ENCODE results near the gene RSPH3.
"Not testable (repeated sequence)": the region's sequence is repeated elsewhere in the genome, so short reads cannot be mapped to it uniquely, and the experiment has no call there.

RSPH3 gene

DNA sequence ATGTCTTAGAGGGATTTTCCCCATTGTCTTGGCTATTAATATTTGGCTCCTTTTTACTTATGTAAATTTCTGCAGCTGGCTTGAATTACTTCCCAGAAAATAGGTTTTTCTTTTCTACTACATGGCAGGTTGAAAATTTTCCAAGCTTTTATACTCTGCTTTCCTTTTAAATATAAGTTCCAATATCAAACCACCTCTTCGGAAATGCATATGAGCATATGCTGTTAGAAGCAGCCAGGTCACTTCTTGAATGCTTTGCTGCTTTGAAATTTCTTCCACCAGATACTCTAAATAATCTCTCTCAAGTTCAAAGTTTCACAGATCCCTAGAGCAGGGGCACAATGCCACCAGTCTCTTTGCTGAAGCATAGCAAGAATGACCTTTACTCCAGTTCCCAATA is 25.2 kb upstream of the RSPH3 start:
- DNase-seq (ENCODE audit: low spot score): not testable (repeated sequence)

DNA sequence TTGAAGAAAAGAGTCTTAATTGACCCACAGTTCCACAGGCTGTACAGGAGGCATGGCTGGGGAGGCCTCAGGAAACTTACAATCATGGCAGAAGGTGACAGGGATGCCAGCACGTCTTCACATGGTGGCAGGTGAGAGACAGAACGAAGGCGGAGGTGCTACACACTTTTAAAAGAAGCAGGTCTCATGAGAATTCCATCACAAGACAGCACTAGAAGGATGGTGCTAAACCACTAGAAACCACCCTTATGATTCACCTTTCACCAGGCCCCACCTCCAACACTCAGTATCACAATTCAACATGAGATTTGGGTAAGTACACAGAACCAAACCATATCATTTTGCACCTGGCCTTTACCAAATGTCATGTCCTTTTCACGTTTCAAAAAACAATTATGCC is 23.9 kb upstream of the RSPH3 start:
- no peak for DNase-seq (ENCODE audit: low spot score)

DNA sequence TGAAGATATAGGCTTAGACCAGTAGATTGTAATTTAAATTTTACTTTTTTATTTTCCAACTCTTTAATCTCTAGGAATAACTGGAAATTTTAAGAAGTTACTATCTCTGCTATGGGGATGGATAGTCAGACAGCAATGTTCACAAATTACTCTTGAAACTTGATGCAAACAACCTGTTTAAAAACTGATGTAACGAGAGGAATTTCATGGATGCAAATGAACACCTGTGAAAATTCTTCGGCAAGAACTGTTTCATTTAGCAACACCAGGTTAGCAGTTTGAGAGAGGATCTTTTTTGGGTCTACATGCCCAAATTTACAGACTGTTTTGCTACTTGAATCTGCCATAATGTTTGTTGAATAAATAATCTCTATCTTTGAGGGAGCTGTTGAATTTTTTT is 20.0 kb upstream of the RSPH3 start:
- DNase-seq (ENCODE audit: low spot score): no peak

DNA sequence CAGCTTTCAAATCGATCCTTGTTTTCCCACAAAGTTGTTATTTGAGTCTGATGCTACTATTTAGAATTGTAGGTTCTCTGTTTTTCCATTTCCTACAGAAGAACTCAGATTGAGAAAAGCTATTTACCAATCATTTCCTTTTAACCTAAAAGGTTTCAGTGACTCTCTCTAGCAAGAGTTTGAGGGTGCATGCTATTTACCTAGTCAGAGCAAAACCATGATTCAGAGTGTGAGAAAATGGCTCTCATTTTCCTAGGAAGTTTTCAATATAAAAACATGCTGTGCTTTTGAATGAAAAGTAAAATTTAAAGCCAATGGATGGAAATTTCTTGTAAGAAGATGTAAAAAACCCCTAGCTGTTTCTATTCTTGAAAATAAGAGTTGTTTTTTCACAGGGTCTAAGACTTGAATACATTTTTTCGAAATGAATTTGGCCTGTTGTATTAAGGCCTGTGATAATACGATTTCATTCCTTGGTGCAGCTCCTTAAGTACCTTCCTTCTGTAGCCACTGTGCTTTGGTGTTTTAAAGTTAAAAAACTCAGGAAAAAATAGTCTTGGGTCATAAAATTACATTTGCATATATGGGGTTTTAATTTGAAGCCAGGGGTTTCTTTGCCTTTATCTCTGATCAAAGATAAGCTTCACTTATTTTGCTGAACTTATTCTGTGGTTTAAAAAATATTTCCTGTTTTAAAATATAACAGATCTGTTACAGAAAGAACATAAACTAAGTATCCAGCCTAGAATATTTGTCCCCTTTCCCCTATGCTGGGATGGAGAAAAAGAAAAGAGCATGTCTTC is 18.0 kb upstream of the RSPH3 start:
- no peak for DNase-seq (ENCODE audit: low spot score)

DNA sequence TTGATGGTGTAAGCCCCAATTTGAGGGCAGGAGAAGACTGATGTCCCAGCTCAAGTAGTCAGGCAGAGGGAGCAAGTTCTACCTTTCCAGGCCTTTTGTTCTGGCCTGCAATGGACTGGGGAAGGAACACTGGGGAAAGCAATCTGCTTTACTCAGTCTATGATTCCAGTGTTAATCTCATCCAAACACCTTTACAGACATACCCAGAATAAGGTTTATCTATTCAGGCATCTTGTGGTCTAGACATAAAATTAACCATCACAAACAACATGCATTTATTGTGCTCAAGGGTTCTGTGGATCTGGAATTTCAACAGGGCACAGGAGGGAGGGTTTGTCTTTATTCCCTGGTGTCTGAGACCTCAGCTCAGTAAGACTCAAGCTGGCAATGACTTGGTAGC is 14.4 kb upstream of the RSPH3 start:
- no peak for DNase-seq (ENCODE audit: low spot score)

DNA sequence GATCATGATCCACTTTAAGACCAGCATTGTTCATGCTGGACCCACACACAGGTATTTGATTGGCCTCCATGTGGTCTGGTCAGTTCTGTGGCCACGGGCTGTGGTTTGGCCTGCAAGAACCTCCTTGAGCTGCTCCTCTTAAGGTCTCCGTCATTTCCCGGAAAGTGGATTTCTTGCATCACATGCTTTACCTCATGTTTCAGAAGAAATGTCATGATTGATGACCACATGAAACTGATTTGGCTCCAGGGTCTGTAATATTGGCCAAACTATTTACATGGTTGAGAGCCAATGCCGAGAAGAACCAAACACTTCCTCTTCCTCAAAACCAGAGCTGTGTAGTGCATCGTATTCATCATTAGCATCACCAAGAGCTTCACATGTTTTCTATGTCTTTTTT is 13.2 kb upstream of the RSPH3 start:
- DNase-seq (ENCODE audit: low spot score): peak; percentile 23

DNA sequence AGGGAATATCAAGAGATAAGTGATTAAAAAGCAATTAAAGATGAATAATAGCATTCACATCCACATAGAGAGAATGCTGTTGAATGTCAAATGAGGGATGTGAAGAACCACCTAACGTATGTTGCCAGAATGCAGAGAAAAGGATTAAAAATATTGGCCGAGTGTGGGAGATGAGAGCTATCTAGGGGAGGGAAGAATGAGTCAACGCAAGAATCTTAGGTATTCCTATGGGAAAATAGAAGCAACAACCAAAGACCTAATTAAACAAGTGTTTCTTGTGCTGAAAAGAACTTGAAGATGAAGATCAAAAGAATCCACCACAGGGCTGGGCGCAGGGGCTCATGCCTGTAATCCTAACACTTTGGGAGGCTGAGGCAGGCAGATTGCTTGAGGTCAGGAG is 12.2 kb upstream of the RSPH3 start:
- no peak for DNase-seq (ENCODE audit: low spot score)

DNA sequence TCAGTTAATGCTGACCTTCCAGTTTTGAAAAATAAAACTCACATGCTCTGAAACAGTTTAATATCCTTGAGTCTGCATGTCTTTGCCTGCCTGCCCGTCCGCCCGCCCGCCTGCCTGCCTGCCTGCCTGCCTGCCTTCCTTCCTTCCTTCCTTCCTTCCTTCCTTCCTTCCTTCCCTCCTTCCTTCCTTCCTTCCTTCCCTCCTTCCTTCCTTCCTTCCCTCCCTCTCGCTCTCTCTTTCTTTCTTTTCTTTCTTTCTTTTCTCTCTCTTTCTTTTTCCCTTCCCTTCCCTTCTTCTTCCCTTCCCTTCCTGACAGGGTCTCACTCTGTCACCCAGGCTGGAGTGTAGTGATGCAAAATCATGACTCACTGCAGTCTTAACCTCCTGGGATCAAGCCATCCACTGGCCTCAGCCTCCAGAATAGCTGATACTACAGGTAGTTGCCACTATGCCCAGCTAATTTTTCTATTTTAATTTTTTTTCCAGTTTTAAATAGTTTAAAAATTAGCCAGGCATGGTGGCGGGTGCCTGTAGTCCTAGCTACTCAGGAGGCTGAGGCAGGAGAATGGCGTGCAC is 10.1 kb upstream of the RSPH3 start:
- DNase-seq (ENCODE audit: low spot score): not testable (repeated sequence)

DNA sequence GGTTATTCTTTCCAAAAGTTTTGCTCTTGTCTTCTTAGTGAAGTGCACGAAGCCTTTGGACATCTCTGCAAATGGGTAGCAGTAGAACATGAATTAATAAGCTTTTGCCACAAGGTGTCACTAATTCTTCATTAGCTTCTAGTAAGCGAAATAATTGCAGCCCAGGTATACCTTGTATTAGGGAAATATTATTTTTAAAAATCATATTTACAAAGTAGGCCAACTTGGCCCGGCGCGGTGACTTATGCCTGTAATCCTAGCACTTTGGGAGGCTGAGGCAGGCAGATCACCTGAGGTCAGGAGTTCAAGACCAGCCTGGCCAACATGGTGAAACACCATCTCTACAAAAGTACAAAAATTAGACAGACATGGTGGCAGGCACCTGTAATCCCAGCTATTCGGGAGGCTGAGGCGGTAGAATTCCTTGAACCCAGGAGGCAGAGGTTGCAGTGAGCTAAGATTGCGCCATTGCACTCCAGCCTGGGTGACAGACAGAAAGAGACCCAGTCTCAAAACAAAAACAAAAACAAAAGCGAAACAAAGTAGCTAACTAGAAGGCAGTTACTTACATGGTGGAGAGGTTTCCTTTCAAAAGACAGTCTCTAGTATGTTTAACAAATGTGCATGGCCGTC is 8.8 kb upstream of the RSPH3 start:
- DNase-seq (ENCODE audit: low spot score): peak; percentile 78

DNA sequence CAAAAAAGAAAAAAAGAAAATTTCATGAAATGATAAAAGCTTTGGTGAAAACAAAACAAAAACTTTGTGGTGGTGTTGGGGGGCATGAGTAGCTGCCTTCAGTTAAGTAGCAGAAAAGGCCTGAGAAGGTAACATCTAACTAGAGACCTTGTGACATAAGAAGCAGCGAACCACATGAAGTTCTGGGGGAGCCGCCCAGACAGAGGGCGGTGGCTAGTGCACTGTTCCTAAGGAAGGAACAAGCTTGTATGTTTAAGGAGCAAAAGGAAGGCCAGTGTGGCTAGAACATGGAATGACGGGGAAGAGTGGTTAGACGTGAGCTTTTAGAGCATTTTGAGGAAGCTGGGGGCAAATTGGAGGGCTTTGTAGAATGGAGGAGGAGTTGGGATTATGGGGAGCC is 7.5 kb upstream of the RSPH3 start:
- no peak for DNase-seq (ENCODE audit: low spot score)

DNA sequence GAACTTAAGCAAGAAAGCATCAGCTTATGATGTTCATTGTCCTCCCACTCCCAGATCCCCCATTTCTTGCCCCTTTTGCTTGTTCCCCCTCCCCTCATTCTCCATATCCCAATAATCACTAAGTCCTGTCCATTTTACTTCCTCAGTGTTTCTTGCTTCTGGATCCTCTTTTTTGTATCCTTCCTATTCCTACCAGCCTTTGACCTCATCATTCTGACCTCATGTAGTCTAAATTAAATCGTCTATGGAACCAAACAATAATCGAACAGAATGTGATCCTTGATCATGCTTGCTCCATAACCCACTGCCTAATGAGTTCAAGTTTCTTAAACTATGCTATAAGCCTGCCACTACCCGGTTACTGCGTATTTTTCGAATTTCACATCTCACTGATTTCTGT is 5.4 kb upstream of the RSPH3 start:
- no peak for DNase-seq (ENCODE audit: low spot score)

DNA sequence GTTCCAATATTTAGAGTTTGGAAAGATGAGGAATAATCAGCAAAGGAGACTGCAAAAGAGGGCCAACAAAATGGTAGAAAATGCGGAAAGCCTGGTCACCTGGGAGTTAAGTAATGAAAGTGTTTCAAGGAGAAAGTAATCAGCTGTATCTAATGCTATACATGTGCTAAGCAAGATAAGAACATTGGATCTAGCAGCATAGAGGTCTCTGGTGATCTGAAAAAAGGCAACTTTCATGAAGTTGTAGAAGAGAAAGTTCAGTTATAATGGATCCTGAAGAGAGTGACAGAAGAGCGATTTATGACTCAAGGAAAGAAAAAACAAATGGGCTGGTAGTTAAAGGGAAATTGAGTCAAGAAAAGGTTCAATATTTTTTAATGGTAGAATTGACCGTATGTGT is 4.6 kb upstream of the RSPH3 start:
- no peak for DNase-seq (ENCODE audit: low spot score)

DNA sequence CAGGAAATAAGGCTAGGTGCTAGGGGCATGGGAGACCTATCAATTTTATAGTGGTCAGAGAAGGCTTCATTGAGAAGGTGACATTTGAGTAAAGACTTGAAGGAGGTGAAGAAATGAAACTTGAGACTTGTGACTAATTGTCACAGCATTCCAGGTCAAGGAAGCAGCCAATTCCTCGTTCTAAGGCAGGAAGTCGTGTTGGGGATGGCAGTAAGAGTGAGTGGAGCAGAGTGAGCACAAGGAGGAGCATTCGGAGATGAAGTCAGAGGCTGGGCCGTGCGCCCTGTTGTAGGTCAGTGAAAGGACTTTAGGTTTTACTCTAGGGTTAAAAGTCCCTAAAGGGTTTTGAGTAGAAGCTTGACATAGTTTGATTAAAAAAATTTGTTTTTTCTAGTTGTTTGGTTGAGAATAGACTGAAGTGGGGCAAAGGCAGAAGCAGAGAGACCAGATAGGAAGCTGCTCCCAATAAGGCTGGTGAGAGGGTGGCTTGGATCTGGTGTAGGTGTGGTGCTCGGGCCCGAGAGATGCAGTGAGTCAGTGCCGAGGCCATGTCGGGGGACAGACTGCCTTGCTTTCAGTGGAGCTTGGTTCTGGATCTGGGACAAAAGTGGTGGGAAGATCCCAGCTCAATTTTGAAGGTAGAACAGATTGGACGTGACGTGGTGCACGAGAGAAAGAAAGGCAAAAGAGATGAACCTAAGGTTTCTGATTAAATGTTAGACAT is 2.6 kb upstream of the RSPH3 start:
- no peak for DNase-seq (ENCODE audit: low spot score)

DNA sequence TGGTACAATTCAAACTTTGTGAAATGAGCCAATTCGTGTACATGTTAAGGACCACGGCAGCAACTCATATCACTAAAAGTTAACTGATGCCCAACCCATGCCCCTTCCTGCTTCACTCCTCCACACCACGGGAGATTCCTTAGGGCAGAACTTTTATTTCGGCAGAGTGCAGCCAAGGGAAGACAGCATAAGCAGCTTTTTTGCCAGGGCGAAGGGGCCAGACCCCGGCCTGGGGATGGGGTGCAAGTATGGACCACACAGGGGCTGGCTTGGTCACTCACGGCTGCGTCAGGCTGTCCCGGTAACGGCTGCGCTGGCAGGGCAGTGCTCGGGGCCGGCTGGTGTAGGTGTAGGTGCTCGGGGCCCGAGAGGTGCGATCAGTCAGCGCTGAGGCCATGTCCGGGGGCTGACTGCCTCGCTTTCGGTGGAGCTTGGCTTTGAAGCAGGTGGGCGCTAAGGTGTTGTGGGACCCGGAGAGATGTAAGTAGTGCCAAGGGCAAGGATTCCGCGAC is 792 bp downstream of the RSPH3 start:
- DNase-seq (ENCODE audit: low spot score): peak; percentile 36

DNA sequence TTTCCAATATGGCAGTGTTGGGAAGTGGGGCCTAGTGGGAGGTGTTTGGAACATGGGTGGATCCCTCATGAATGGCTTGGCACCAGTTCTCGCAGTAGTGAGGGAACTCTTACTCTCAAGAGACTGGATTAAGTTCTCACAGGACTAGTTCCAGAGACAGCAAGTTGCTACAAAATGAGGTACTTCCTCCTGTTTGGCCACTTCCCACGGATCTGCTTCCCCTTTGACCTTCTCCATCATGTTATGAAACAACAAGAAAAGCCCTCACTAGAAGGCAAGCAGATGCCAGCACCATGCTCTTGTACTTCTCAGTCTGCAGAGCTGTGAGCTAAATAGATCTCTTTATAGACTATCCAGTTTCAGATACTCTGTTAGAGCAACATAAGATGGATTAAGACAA is 3.1 kb downstream of the RSPH3 start:
- no peak for DNase-seq (ENCODE audit: low spot score)

DNA sequence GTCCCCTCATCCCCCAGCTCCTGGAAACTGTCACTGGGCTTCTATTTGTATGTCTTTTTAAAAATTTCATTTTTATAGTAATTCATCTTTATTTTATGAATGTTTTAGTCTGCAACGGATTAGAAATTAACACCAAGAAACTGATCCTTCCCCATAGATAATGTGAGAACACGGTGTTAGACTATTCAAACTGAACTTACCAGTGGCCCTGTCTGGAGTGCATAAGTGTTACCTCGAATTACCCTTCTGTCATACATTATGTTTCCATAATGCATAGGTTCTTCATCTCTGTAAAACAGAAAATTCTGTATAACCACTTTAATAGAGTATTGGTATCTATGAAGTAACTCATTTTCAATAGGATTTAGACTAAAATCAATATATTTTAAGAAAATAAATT is 6.4 kb downstream of the RSPH3 start:
- DNase-seq (ENCODE audit: low spot score): no peak

DNA sequence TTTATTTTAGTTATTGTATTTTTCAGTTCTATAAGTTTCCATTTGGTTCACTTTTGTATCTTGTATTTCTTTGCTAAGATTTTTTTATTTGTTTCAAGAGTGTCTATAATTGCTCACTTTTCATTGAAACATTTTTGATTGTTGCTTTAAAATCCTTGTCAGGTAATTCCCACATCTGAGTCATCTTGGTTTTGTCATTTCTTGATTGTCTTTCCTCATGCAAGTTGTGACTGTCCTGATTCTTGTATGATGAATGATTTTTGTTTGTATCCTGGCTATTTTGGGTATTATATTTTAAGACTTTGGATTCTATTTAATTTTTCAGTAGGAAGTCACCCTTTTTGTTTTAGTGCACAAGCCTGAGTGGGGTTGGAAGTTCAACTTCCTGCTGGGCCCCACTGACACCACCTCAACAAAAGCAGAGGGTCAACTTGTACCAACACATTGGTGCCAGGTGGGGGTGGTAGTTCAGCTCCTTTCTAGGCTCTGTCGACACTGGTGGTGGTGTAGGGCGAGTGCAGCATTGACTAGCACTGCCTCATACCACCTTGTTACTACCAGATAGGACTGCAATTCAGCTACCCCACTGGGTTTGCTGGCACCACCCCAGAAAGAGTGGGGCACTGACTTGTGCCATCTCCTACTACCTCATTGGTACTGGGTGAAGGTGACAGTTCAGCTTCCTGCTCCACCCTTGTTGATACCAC is 8.8 kb downstream of the RSPH3 start:
- no peak for DNase-seq (ENCODE audit: low spot score)

DNA sequence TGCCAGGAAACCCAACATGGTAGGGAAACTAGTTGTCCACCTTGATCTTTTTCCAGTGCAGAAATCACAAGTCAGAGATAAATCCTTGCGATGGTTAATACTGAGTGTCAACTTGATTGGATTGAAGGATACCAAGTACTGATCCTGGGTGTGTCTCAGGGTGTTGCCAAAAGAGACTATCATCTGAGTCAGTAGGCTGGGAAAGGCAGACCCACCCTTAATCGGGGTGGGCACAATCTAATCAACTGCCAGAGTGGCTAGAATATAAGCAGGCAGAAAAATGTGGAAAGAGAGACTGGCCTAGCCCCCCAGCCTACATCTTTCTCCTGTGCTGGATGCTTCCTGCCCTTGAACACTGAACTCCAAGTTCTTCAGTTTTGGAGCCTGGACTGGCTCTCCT is 10.3 kb downstream of the RSPH3 start:
- DNase-seq (ENCODE audit: low spot score): not testable (repeated sequence)

DNA sequence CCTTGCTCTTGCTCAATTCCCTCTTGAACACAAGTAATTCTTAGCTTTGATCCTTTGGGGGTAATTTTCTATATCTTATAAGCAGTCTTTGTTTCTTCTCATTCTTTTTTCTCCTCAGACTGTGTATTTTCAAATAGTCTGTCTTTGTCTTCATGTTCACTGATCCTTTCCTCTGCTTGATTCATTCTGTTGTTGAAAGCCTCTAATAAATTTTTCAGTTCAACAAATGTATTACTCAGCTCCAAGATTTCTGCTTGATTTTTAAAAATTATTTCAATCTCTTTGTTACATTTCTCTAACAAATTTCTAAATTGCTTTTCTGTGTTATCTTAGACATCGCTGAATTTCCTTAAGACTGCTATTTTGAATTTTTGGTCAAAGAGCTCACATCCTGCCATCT is 11.5 kb downstream of the RSPH3 start:
- no peak for DNase-seq (ENCODE audit: low spot score)

DNA sequence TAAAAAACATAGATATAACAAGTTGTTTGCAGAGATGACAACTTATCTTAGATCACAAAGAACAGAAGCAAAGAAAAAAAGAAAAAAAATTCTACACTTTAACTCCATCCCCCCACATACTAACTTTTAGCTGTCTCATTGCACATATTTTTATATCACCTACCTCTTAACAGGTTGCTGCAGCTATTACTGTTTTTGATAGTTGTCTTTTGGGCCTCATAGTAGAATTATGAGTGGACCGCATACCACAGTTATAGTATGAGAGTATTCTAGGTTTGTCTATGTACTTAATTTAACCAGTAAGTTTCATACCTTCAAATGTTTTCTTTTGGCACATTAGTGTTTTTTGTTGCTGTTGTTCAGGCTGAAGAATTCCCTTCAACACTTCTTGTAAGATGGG is 12.3 kb downstream of the RSPH3 start:
- no peak for DNase-seq (ENCODE audit: low spot score)

DNA sequence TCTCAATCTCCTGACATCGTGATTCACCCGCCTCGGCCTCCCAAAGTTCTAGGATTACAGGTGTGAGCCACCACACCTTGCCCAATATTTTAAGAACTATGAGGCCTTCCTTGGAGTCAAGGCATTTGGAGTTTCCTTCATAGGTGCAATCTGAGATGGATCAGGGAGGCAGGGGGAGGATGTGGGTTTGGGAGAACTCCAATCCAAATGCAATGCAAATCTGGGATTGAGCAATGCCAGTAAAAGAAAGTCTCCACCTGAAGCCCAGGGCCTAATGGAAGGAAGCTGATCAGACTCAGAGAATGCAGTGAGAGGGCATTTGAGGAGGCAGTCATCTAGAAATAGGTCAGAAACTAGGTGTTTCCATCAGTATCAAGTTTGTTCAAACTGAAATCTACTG is 21.2 kb downstream of the RSPH3 start:
- no peak for DNase-seq (ENCODE audit: low spot score)

DNA sequence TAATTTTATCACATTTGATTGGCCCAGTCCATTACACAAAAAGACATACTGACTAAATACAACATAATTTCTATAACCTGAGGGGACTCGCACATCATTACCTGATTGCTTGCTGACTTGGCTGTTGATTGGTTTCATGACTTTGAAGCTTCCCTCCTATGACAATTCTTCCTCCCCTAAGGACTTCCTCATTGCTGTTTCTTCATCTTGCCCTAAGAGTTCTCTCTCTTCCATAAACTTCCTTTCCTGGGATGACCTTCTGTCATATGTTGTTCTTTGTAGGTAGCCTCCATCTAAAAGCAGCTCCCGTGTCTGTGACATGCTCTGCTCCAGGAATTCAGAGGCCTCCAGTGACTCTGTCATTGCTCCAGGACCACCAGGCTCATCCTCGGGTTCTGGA is 22.6 kb downstream of the RSPH3 start:
- no peak for DNase-seq (ENCODE audit: low spot score)
